Inflammatory macrophage treated with lipopolysaccharide for 1 hour (primary cell): ENCODE measurements around the gene ARID4A.
A peak's percentile ranks its signal among the peaks of the same experiment; 100 is the strongest.
"Not testable (repeated sequence)": the region's sequence is repeated elsewhere in the genome, so short reads cannot be mapped to it uniquely, and the experiment has no call there.

ENCODE experiments used
- DNase-seq, 2 donors: peaks; one replicate each; pipeline ENCODE4 v3.0.0-alpha.2; 2020 to 2022

The ARID4A gene

DNA sequence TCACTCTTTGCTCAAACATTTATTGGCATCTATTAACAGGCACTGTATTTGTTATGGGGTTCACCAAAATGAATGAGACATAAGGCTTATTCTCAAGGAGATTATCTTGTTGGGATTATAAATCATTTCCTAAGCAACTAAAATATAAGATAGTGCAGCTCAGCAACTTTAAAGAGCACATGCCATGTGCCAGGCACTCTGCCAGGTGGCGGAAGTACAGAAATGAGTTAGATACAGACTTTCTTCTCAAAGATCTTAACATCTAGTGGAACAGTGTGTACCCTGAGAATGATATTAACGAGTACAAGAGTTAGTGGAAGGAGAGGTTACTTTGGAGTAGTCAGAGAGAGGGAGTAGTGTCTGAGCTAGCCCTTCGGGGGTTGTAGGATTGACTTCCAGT, 68.9 kb downstream of the ARID4A start:
- no peak for DNase-seq

DNA sequence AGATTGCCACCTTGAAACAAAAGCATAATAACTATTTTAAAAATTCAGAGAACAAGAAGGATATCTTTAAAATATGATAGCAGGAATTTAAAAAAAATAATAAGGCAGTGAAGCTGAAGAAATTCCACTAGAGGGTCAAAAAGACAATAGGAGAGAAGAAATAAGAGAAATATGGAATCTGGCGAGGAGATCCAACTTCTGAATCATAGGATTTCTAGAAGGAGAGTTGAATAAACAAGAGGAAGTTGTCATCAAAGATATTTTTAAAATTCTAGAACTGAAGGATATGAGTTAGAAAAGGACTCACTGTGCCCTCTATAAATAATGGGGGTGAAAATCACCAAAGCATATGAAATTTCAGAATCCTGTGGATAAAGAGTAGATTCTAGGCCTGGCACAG, 70.6 kb downstream of the ARID4A start:
- no peak for DNase-seq

DNA sequence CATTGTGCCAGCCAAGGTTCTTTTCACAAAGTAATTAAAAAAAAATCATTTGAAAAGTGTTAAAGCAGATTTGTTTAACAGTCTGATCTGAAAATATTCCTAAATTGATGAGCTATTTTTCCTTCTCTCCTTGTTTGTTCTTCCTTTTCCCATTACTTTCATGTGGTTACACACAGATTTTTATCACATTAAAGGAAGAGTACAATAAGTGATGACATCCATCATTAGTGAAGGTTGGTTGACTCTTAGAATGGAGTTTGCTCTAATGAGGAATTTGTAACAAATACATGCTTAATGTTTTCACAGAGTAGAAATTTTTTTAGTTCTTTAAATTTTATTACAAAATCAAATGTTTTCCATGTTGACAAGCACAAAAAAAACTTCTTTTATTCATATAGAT, 78.4 kb downstream of the ARID4A start:
- no peak for DNase-seq

DNA sequence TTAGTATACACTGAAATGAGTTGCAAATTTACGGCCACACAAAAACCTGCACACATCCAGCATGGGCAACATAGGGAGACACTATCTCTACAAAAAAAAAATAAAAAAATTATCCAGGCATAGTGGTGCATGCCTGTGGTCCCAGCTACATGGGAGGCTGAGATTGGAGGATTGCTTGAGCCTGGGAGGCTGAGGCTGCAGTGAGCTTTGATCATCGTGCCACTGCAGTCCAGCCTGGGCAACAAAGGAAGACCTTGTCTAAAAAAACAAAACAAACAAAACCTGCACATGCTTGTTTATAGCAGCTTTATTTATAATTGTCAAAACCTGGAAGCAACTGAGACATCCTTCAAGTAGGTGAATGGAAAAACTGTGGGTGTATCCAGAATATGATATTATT, 92.5 kb downstream of the ARID4A start:
- DNase-seq = no peak

DNA sequence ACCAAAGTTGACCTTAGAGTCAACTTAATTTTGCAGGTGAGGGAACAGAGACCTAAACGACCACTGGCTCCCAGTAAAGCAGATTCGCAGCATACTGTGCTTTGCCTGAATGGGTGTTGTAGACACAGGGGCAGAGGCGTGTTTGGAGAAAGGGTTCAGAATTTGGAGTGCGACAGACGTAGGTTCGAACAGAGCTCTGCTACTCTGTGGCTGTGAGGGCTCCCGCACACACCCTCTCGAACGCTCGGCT, 97.1 kb downstream of the ARID4A start:
- DNase-seq = no peak

DNA sequence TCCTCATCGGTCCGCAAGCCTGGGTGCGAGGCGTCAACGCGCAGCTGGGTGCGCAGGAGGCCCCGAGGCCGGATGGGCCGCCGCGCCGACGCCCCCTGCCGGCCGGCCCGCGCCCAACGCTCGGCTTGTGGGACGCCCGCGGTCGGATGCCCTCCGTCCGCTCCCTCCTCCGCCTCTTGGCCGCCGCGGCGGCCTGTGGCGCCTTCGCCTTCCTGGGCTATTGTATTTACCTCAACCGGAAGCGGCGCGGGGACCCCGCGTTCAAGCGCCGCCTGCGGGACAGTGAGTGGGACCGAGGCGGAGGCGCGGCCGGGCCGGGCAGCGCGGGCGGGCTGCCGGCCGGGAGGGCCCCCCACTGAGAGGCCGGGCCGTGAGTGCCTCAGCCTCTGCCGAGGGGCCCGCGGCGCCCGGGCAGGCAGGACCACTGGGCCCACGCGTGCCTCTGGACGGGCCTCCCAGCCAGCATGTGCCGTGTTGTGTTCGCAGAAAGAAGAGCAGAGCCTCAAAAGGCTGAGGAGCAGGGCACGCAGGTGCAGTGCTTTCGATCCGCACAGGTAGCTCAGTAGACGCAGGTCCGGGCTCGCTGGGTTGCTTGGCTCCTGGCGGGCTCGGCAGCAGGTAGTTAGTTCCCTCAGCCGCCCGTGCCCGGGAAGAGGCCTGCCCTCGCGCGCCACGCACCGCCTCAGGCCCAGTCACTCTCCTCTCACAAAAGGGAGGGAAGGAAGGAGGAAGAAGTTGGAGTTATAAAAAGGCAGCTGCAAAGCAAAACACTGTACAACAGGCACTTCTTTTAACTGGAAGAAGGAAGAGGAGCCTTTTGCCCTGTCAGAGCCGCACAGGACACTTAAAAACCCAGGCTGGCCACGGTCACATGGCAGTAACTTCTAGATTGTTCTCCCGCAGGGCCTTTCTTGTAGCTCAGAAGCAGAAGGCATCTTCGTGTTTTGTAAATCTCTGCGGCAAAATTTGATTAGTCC, 97.7 kb downstream of the ARID4A start, which contains the start of gene TOMM20L:
TSS of gene TOMM20L (plus strand) at position 119 of the 977 bp plus-strand sequence. CDS start at position 147, 28 bp downstream.
- peak; percentile 51 to 80 for DNase-seq

DNA sequence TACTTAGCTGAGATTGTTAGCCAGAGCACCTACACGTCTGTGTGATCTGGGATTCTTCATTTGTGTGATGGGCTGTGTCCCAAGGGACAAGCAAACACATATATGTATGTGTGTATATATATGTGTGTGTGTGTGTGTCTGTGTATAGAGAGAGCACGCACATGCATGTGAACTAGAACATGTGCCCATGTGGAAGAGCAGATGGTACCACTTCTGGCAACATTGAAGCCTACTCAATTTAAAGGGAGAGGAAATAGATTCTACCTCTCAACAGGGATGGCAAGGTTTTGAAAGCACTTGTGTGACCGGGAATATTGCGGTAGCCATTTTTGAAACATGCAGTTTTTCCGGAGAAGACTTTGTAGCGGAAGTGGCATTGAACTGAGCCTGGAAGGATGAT, 98.8 kb downstream of the ARID4A start:
- no peak for DNase-seq

DNA sequence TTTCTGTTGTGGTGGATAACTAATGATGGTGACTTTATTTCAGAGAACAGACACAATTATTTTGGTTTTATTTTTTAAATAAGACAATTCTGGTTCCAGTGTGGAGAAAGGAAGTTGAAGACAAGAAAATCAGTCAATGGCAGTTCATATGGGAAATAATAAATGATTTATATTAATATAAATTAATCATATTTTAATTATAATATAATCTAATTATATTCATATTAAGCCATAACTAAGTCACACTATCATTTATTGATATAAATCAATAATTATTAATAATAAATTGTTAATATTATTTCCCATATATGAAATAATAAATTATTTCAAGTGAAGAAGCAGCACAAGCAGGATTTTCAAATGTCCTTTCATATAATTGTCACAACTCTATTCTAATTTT, 100.1 kb downstream of the ARID4A start:
- DNase-seq = no peak

DNA sequence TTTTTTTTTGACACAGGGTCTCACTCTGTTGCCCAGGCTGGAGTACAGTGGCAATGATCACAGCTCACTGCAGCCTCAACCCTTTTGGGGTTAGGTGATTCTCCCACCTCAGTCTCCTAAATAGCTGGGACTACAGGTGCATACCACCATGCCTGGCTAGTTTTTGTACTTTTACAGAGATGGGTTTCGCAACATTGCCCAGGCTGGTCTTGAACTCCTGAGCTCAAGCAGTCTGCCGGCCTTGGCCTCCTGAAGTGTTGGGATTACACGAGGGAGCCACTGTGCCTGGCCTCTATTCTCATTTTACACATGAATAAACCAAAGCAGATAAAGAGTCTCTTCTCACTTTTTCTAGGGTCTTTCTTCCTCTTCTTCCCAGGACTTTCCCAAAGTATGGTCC, 100.5 kb downstream of the ARID4A start:
- no peak for DNase-seq

DNA sequence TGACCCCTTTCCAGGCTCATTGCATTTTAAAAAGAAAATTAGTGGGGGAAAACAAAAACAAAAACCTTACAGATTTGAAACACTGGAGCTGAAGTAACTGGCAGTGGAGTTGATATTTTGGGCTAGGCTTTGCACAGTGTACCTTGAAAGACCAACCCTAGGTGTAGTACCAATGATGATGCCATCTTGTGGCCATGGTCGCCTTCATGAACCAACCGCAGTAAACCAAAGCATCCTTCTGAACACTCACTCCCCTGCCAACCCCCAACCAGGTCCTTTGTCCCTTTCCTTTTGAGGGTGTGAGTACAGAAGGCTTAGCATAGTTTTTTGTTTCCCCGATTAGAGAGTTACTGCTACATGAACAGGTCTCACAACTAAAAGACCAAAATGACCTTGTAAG, 103.2 kb downstream of the ARID4A start:
- no peak for DNase-seq

DNA sequence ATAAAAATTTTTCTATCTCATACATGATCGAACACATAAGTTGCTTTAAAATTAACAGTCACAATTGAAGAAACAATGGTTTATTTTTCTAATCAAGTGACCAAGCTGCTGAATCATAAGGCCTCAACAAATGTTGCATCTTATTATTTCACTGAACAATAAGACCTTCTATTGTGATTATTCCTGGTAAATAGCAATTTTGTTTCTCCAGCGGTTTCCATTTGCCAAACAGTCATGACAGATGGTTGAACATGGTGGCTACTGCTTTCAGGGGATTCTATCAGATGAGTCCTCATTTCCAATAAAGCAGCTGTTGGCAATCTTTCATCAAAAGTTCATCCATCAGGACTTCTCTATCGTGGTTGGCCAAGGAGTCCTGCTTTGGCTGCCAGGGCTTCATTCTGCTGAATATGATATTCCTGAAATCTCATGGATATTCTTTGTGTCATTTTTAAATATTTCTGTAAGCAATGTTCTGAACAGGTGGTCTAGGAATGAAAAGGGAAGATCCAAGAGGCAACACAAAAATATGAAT, 110.4 kb downstream of the ARID4A start:
- DNase-seq = no peak

DNA sequence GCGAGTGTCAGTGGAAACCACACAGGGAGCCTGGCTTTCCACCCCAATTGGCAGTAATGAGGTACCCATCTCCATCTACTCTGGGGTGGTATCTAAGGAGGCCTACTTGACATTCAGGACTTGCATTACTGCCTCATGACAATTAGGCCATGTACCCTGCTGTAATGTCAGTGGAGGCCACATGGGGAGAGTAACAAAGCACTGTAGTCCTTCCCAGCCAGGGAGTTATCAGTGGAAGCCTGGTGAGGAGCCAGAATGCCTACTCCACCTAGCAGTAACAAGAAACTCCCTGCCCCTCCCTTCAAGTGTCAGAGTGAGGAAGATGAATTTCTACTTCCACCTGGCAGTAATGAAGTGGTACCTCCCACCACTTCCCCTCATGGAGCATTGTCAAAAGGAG, 116.5 kb downstream of the ARID4A start:
- no peak for DNase-seq

DNA sequence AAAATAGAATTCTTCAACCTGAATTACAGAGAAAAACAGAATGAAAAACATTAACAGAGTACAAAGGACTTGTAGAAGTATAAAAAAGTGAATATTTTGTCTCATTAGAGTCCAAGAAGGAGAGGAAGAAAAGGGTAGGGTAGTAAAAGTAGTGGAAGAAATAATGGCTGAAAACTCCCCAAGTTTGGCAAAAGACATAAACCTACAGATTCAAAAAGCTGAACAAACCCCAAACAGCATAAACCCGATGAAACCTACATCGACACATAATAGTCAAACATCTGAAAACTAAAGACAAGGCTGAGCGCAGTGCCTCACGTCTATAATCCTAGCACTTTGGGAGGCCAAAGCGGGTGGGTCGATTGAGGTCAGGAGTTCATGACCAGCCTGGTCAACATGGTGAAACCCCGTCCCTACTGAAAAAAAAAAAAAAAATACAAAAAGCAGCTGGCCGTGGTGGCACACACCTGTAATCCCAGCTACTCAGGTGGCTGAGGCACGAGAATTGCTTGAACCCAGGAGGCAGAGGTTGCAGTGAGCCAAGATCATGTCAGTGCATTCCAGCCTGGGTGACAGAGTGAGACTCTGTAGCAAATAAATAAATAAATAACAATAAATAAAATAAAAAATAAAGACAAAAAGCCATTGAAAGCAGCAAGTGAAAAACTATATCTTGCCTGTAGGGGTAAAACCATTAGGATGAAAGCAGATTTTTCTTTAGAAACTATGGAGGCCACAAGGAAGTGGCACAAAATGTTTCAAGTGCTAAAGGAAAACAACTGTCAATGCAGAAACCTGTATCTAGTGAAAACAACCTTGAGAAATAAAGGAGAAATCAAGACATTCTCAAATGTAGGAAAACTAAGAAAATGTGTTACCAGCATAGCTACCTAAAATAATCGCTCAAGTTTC, 117.5 kb downstream of the ARID4A start:
- no peak for DNase-seq

DNA sequence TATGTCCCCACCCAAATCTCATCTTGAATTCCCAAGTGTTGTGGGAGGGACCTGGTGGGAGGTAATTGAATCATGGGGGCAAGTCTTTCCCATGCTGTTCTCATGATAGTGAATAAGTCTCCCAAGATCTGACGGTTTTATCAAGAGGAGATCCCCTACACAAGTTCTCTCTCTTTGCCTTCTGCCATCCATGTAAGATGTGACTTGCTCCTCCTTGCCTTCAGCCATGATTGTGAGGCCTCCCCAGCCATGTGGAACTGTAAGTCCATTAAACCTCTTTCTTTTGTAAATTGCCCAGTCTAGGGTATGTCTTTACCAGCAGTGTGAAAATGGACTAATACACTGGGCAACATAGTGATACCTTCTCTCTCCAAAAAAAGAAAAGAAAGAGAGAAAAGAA, 118.6 kb downstream of the ARID4A start:
- DNase-seq = not testable (repeated sequence)
